T-helper 17 cell (primary cell): Measurements from ENCODE around the gene CDH2. TPM values are rescaled to one million over a fixed set of nuclear protein-coding genes. Genes with fewer than 3 reads are reported as not detected.

Source experiments
- ATAC-seq: fragments of 150-1000 bp; cut with Tn5 transposase; 2 replicates; pipeline ENCODE4 v1.10.0; 2021; ENCODE audit warnings: mild to moderate bottlenecking, moderate library complexity
- DNase-seq, 3 donors: peaks; one replicate each; pipeline versions ENCODE4 v3.0.0 to v3.0.0-alpha.2; 2020 to 2021
- H3K9me3 ChIP-seq: one replicate; pipeline ENCODE4 v1.7.0; 2013; ENCODE audit warnings: low read length, mild to moderate bottlenecking; ENCODE audit not compliant: control insufficient read depth, poor library complexity, severe bottlenecking
- H3K27ac Mint-ChIP-seq: one replicate; pipeline ENCODE4 v1.8.0; 2022; ENCODE audit warnings: mild to moderate bottlenecking, moderate library complexity, mixed read lengths
- H3K27me3 Mint-ChIP-seq: one replicate; pipeline ENCODE4 v1.8.0; 2022; ENCODE audit warnings: mixed read lengths
- H3K36me3 Mint-ChIP-seq: one replicate; pipeline ENCODE4 v1.8.0; 2022; ENCODE audit warnings: low read depth, mixed read lengths
- H3K4me1 Mint-ChIP-seq: one replicate; pipeline ENCODE4 v1.8.0; 2022; ENCODE audit warnings: mild to moderate bottlenecking, mixed read lengths
- H3K4me3 Mint-ChIP-seq: one replicate; pipeline ENCODE4 v1.8.0; 2022; ENCODE audit warnings: mild to moderate bottlenecking, moderate library complexity, mixed read lengths
- total RNA-seq, 4 donors: library from RNA in 2 of 4; stranded (reverse) in 2 of 4; gene quantifications; one replicate each; pipeline ENCODE4 v1.2.3 and lab custom pipeline; 2022 to 2026

Gene CDH2
- total RNA-seq, 2 donors from 2014 or later = 0.37 to 0.55 TPM

GRCh38 chr18:28134774-28135173 is 42.2 kb downstream of the CDH2 start:
- no peaks in the 10 kb centered on the region for H3K36me3 Mint-ChIP-seq
- H3K9me3 ChIP-seq = no peaks in the 10 kb centered on the region
- H3K27me3 Mint-ChIP-seq = no peaks in the 10 kb centered on the region
- H3K27ac Mint-ChIP-seq = no peak overlapping the region
- DNase-seq (no peak), ATAC-seq (no peak)
- H3K4me1 Mint-ChIP-seq = no peaks in the 10 kb centered on the region
- no peak overlapping the region for H3K4me3 Mint-ChIP-seq

GRCh38 chr18:28132084-28132483 is 44.8 kb downstream of the CDH2 start:
- Mint-ChIP-seq H3K27ac (no peak overlapping the region), H3K27me3 (no peaks in the 10 kb centered on the region), H3K36me3 (no peaks in the 10 kb centered on the region), H3K4me3 (no peak overlapping the region), H3K4me1 (no peaks in the 10 kb centered on the region)
- no peaks in the 10 kb centered on the region for H3K9me3 ChIP-seq
- no peak for ATAC-seq
- DNase-seq = no peak

GRCh38 chr18:28128659-28128980 is 48.3 kb downstream of the CDH2 start:
- Mint-ChIP-seq H3K4me1 (no peaks in the 10 kb centered on the region), H3K27me3 (no peaks in the 10 kb centered on the region), H3K27ac (no peak overlapping the region), H3K36me3 (no peaks in the 10 kb centered on the region), H3K4me3 (no peak overlapping the region)
- no peaks in the 10 kb centered on the region for H3K9me3 ChIP-seq
- DNase-seq = no peak
- no peak for ATAC-seq

- no peaks in the 10 kb centered on the region for H3K27me3 Mint-ChIP-seq
- H3K27ac Mint-ChIP-seq = no peak overlapping the region
These were observed 48.9 kb downstream of the CDH2 start for GRCh38 chr18:28127763-28128658.

GRCh38 chr18:28127228-28127627 is 49.7 kb downstream of the CDH2 start:
- no peak for DNase-seq
- H3K9me3 ChIP-seq = no peaks in the 10 kb centered on the region
- ATAC-seq = no peak
- H3K27me3 Mint-ChIP-seq = no peaks in the 10 kb centered on the region
- H3K27ac Mint-ChIP-seq = no peak overlapping the region
- H3K36me3 Mint-ChIP-seq = no peaks in the 10 kb centered on the region
- H3K4me1 Mint-ChIP-seq = no peaks in the 10 kb centered on the region
- no peak overlapping the region for H3K4me3 Mint-ChIP-seq

More at GRCh38 chr18:28127763-28128658, 48.9 kb downstream of the CDH2 start:
- H3K36me3 Mint-ChIP-seq = no peaks in the 10 kb centered on the region
- no peaks in the 10 kb centered on the region for H3K9me3 ChIP-seq
- no peak for DNase-seq
- H3K4me3 Mint-ChIP-seq = no peak overlapping the region
- ATAC-seq = no peak
- H3K4me1 Mint-ChIP-seq = no peaks in the 10 kb centered on the region

GRCh38 chr18:28126768-28127167 is 50.2 kb downstream of the CDH2 start:
- Mint-ChIP-seq H3K27ac (no peak overlapping the region), H3K4me1 (no peaks in the 10 kb centered on the region), H3K36me3 (no peaks in the 10 kb centered on the region), H3K27me3 (no peaks in the 10 kb centered on the region), H3K4me3 (no peak overlapping the region)
- ATAC-seq = no peak
- no peaks in the 10 kb centered on the region for H3K9me3 ChIP-seq
- DNase-seq = no peak

GRCh38 chr18:28125051-28125450 is 51.9 kb downstream of the CDH2 start:
- H3K27ac Mint-ChIP-seq = no peak overlapping the region
- H3K27me3 Mint-ChIP-seq = no peaks in the 10 kb centered on the region
- ATAC-seq = no peak
- H3K4me3 Mint-ChIP-seq = no peak overlapping the region
- no peak for DNase-seq
- H3K9me3 ChIP-seq = no peaks in the 10 kb centered on the region
- no peaks in the 10 kb centered on the region for H3K36me3 Mint-ChIP-seq
- H3K4me1 Mint-ChIP-seq = no peaks in the 10 kb centered on the region

GRCh38 chr18:28124131-28125029 is 52.5 kb downstream of the CDH2 start:
- Mint-ChIP-seq H3K36me3 (no peaks in the 10 kb centered on the region), H3K4me3 (no peak overlapping the region), H3K27me3 (no peaks in the 10 kb centered on the region), H3K4me1 (no peaks in the 10 kb centered on the region), H3K27ac (no peak overlapping the region)
- no peaks in the 10 kb centered on the region for H3K9me3 ChIP-seq
- DNase-seq (no peak), ATAC-seq (no peak)

GRCh38 chr18:28123401-28124030 is 53.4 kb downstream of the CDH2 start:
- H3K27ac Mint-ChIP-seq = no peak overlapping the region
- no peak overlapping the region for H3K4me3 Mint-ChIP-seq
- DNase-seq (no peak), ATAC-seq (no peak)
- H3K9me3 ChIP-seq = no peaks in the 10 kb centered on the region
- no peaks in the 10 kb centered on the region for H3K27me3 Mint-ChIP-seq
- H3K4me1 Mint-ChIP-seq = no peaks in the 10 kb centered on the region
- H3K36me3 Mint-ChIP-seq = no peaks in the 10 kb centered on the region

- DNase-seq (no peak), ATAC-seq (no peak)
- Mint-ChIP-seq H3K36me3 (no peaks in the 10 kb centered on the region), H3K27me3 (no peaks in the 10 kb centered on the region), H3K27ac (no peak overlapping the region), H3K4me1 (no peaks in the 10 kb centered on the region), H3K4me3 (no peak overlapping the region)
- no peaks in the 10 kb centered on the region for H3K9me3 ChIP-seq
These were observed 56.0 kb downstream of the CDH2 start for GRCh38 chr18:28120828-28121515.

- H3K9me3 ChIP-seq = no peaks in the 10 kb centered on the region
- Mint-ChIP-seq H3K36me3 (no peaks in the 10 kb centered on the region), H3K27me3 (no peaks in the 10 kb centered on the region), H3K4me1 (no peaks in the 10 kb centered on the region), H3K4me3 (no peak overlapping the region), H3K27ac (no peak overlapping the region)
- no peak for DNase-seq
- no peak for ATAC-seq
These were observed 60.5 kb downstream of the CDH2 start for GRCh38 chr18:28116461-28116860.

- H3K27me3 Mint-ChIP-seq = no peaks in the 10 kb centered on the region
- no peak for DNase-seq
- no peak overlapping the region for H3K4me3 Mint-ChIP-seq
- no peaks in the 10 kb centered on the region for H3K9me3 ChIP-seq
- H3K4me1 Mint-ChIP-seq = no peaks in the 10 kb centered on the region
- no peak for ATAC-seq
- H3K36me3 Mint-ChIP-seq = no peaks in the 10 kb centered on the region
- H3K27ac Mint-ChIP-seq = no peak overlapping the region
These were observed 61.8 kb downstream of the CDH2 start for GRCh38 chr18:28115149-28115550.

- Mint-ChIP-seq H3K27ac (no peak overlapping the region), H3K27me3 (no peaks in the 10 kb centered on the region), H3K4me1 (no peaks in the 10 kb centered on the region), H3K36me3 (no peaks in the 10 kb centered on the region), H3K4me3 (no peak overlapping the region)
- H3K9me3 ChIP-seq = no peaks in the 10 kb centered on the region
- ATAC-seq (no peak), DNase-seq (no peak)
These were observed 62.5 kb downstream of the CDH2 start for GRCh38 chr18:28114472-28114871.
